KMS-11 (cell line): Measurements from ENCODE around the gene HECW1.

Experiments used
- H2AFZ ChIP-seq: fragments of 200-600 bp; sonication (generic); 2 replicates; pipeline ENCODE4 v1.6.1; 2016; ENCODE audit warnings: antibody characterized with exemption, mixed run types, low read depth
- H3K27ac ChIP-seq: fragments of 200-600 bp; sonication (generic); 2 replicates; pipeline ENCODE4 v1.6.1; 2016; ENCODE audit warnings: mild to moderate bottlenecking, mixed run types
- H3K27me3 ChIP-seq: fragments of 200-600 bp; sonication (generic); 2 replicates; pipeline ENCODE4 v1.6.1; 2017; ENCODE audit warnings: mild to moderate bottlenecking, low read depth, mixed run types, moderate library complexity; ENCODE audit not compliant: insufficient read depth
- H3K36me3 ChIP-seq: fragments of 200-600 bp; sonication (generic); 2 replicates; pipeline ENCODE4 v1.6.1; 2017; ENCODE audit warnings: mild to moderate bottlenecking, mixed run types; ENCODE audit not compliant: insufficient read depth
- H3K4me1 ChIP-seq: fragments of 200-600 bp; sonication (generic); 2 replicates; pipeline ENCODE4 v1.6.1; 2016; ENCODE audit warnings: mild to moderate bottlenecking, low read depth, mixed run types; ENCODE audit not compliant: poor library complexity, severe bottlenecking
- H3K4me2 ChIP-seq: fragments of 200-600 bp; sonication (generic); 2 replicates; pipeline ENCODE4 v1.7.0; 2016; ENCODE audit warnings: mild to moderate bottlenecking, mixed run types
- H3K4me3 ChIP-seq: fragments of 200-600 bp; sonication (generic); IDR thresholded peaks from 2 replicates; pipeline ENCODE4 v1.6.1; 2017; ENCODE audit warnings: low read depth, low read length, mixed read lengths; ENCODE audit not compliant: insufficient read depth
- H3K79me2 ChIP-seq: fragments of 200-600 bp; sonication (generic); 2 replicates; pipeline ENCODE4 v1.6.1; 2016; ENCODE audit warnings: low read depth, mixed run types; ENCODE audit not compliant: insufficient read depth
- H3K9ac ChIP-seq: fragments of 200-600 bp; sonication (generic); 2 replicates; pipeline ENCODE4 v1.6.1; 2016; ENCODE audit warnings: mild to moderate bottlenecking, mixed run types
- H4K20me1 ChIP-seq: fragments of 200-600 bp; sonication (generic); 2 replicates; pipeline ENCODE4 v1.6.1; 2016; ENCODE audit warnings: mild to moderate bottlenecking, mixed run types; ENCODE audit not compliant: insufficient read depth
- CTCF ChIP-seq: fragments of 200-600 bp; sonication (generic); conservative IDR thresholded peaks from 2 replicates; pipeline ENCODE4 v1.6.1; 2017; ENCODE audit warnings: low read depth, mild to moderate bottlenecking, antibody characterized with exemption, low read length, moderate library complexity, mixed read lengths

HECW1 gene

GRCh38 chr7:43554423-43554822 is 442.0 kb downstream of the HECW1 start:
- no peak overlapping the region for H3K27ac ChIP-seq
- H3K36me3 ChIP-seq = no peaks in the 10 kb centered on the region
- no peaks in the 10 kb centered on the region for H3K27me3 ChIP-seq
- H3K4me3 ChIP-seq = no peak overlapping the region
- H2AFZ ChIP-seq = no peak overlapping the region
- no peaks in the 10 kb centered on the region for H4K20me1 ChIP-seq
- TF ChIP-seq CTCF = no peak
- no peak overlapping the region for H3K9ac ChIP-seq
- H3K4me1 ChIP-seq = peaks cover 5% of the 10 kb centered on the region
- H3K4me2 ChIP-seq = no peak overlapping the region
- H3K79me2 ChIP-seq = no peaks in the 10 kb centered on the region

GRCh38 chr7:43557831-43558495 is 445.5 kb downstream of the HECW1 start:
- H3K27me3 ChIP-seq = no peaks in the 10 kb centered on the region
- TF ChIP-seq CTCF = no peak
- H3K27ac ChIP-seq = no peak overlapping the region

DNA sequence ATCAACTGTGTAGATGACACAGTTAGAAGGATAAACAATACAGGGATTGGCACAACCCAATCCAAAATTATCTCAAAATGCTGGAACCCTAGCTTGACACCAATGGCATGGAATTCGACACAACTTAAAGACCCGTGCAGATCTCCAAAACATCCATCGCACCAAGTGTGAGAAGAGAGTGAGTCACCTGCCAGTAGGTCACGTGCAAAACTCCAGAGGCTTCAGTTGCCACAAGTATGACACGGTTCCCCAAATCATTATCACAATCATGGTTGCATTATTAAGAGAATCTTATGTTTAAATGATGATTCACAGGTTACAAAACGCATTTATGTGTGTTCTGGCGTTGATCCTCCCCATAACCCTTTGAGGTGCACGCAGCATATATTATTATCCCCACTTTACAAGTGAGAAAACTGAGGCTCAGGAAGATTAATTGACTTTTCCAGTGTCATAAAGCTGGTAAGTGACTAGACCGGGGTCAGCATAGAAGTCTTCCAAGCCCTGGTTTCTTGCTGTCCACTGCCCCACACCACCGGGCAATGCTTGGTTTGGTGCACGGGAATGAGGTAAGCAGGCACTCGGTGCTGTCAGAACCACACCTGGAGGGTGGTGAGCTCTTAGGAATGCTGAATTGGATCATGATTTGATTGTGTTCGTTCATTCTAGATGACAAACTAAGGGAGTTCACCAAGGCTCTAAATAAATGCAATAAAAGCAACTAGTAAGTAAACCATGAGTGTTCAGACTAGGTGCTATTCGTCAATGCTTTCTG is 446.9 kb downstream of the HECW1 start:
- H3K27me3 ChIP-seq = no peaks in the 10 kb centered on the region

More at GRCh38 chr7:43557831-43558495, 445.5 kb downstream of the HECW1 start:
- no peaks in the 10 kb centered on the region for H3K36me3 ChIP-seq
- H4K20me1 ChIP-seq = no peaks in the 10 kb centered on the region
- peaks cover 5% of the 10 kb centered on the region for H3K4me1 ChIP-seq
- no peak overlapping the region for H3K4me2 ChIP-seq
- H2AFZ ChIP-seq = no peak overlapping the region
- no peak overlapping the region for H3K4me3 ChIP-seq
- no peak overlapping the region for H3K9ac ChIP-seq
- no peaks in the 10 kb centered on the region for H3K79me2 ChIP-seq

DNA sequence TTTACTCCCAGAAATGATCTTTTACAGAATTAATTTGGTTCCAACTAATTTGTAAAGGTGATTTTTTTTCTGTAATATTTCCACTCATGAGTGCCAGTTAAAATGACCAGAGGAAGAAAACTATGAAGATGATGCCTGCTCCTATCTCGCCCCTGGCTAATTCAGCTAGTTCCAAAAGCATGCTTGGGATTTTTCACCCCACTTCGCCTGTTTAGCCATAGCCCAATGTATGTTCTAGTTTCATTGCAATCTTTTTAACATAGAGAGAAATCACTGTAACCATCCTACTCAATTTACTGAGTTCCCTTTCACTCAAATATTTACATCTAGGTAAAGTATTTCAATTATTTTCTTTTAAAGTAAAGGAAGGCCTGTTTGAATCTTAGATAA is 447.5 kb downstream of the HECW1 start:
- no peaks in the 10 kb centered on the region for H3K27me3 ChIP-seq
- no peak overlapping the region for H3K9ac ChIP-seq
- no peak overlapping the region for H2AFZ ChIP-seq
- no peak for TF ChIP-seq CTCF
- H3K4me3 ChIP-seq = no peak overlapping the region
- H3K36me3 ChIP-seq = no peaks in the 10 kb centered on the region
- no peaks in the 10 kb centered on the region for H4K20me1 ChIP-seq
- no peak overlapping the region for H3K4me2 ChIP-seq
- H3K27ac ChIP-seq = no peak overlapping the region
- H3K79me2 ChIP-seq = no peaks in the 10 kb centered on the region
- no peaks in the 10 kb centered on the region for H3K4me1 ChIP-seq

More for the DNA sequence above, 446.9 kb downstream of the HECW1 start:
- no peak for TF ChIP-seq CTCF
- Histone ChIP-seq H3K4me2 (no peak overlapping the region), H3K79me2 (no peaks in the 10 kb centered on the region), H2AFZ (no peak overlapping the region), H3K27ac (no peak overlapping the region), H3K4me3 (no peak overlapping the region), H3K4me1 (no peaks in the 10 kb centered on the region), H4K20me1 (no peaks in the 10 kb centered on the region), H3K9ac (no peak overlapping the region), H3K36me3 (no peaks in the 10 kb centered on the region)
